ENCODE data around the gene COX7B2. TPM values are rescaled to one million over a fixed set of nuclear protein-coding genes. Genes with fewer than 3 reads are reported as not detected.

COX7B2 gene
- total RNA-seq, 1 experiment from 2014 or later = 15.4 TPM

- Histone ChIP-seq H2AFZ (no peak overlapping the region), H4K20me1 (ENCODE audit: insufficient read depth) (0 out of 2 replicates have a peak, but pooled peaks cover 5% of the 10 kb centered on the region), H3K79me2 (ENCODE audit: low read depth) (no peaks in the 10 kb centered on the region), H3K27ac (no peak overlapping the region), H3K36me3 (ENCODE audit: low read depth) (no peaks in the 10 kb centered on the region), H3K9me3 (ENCODE audit: insufficient read depth, low read depth) (no peaks in the 10 kb centered on the region), H3K4me2 (no peak overlapping the region), H3K27me3 (ENCODE audit: insufficient read depth, low read depth) (no peaks in the 10 kb centered on the region), H3K9me2 (ENCODE audit: insufficient read depth) (no peaks in the 10 kb centered on the region), H3K4me3 (no peak overlapping the region), H3F3A (ENCODE audit: insufficient read depth, low read depth) (no peaks in the 10 kb centered on the region), H3K4me1 (replicated peaks; ENCODE audit: insufficient read depth) (no peaks in the 10 kb centered on the region)
- TF ChIP-seq CTCF (conservative IDR thresholded peaks at IDR 0.05) (no peak), EZH2 (IDR thresholded peaks at IDR 0.05; ENCODE audit: low read depth) (no peak)
- ChIA-PET CTCF (no interaction called here), POLR2A (ENCODE audit: unreplicated experiment) (no interaction called here)
- no peak for DNase-seq
- BruUV-seq (replicated peaks) = no TSS peak
- intact Hi-C loops (cut with micrococcal nuclease; ENCODE audit: unreplicated experiment) = loop anchor here (10.0 kb wide), 1 partner anchor 1106 kb away; no protein-coding TSS in a partner anchor
These were observed 69.9 kb downstream of the COX7B2 start for GRCh38 chr4:46839128-46839527.

- H4K20me1 ChIP-seq (ENCODE audit: insufficient read depth) = 0 out of 2 replicates have a peak, but pooled peaks cover 5% of the 10 kb centered on the region
- H3K27ac ChIP-seq = no peak overlapping the region
- H3K9me2 ChIP-seq (ENCODE audit: insufficient read depth) = no peaks in the 10 kb centered on the region
- H3K27me3 ChIP-seq (ENCODE audit: insufficient read depth, low read depth) = no peaks in the 10 kb centered on the region
- ChIA-PET CTCF (no interaction called here), POLR2A (ENCODE audit: unreplicated experiment) (no interaction called here)
- no peaks in the 10 kb centered on the region for H3K79me2 ChIP-seq (ENCODE audit: low read depth)
- no peak overlapping the region for H3K4me2 ChIP-seq
- BruUV-seq (replicated peaks) = no TSS peak
- no peaks in the 10 kb centered on the region for H3F3A ChIP-seq (ENCODE audit: insufficient read depth, low read depth)
- TF ChIP-seq CTCF (conservative IDR thresholded peaks at IDR 0.05) = no peak
- TF ChIP-seq EZH2 (IDR thresholded peaks at IDR 0.05; ENCODE audit: low read depth) = no peak
- intact Hi-C loops (cut with micrococcal nuclease; ENCODE audit: unreplicated experiment) = loop anchor here (10.0 kb wide), 1 partner anchor 1107 kb away; no protein-coding TSS in a partner anchor
- no peaks in the 10 kb centered on the region for H3K9me3 ChIP-seq (ENCODE audit: insufficient read depth, low read depth)
- H3K36me3 ChIP-seq (ENCODE audit: low read depth) = no peaks in the 10 kb centered on the region
- H3K4me3 ChIP-seq = no peak overlapping the region
- DNase-seq = no peak
- no peak overlapping the region for H2AFZ ChIP-seq
- H3K4me1 ChIP-seq (replicated peaks; ENCODE audit: insufficient read depth) = no peaks in the 10 kb centered on the region
These were observed 71.4 kb downstream of the COX7B2 start for GRCh38 chr4:46837639-46838038.

GRCh38 chr4:46836584-46836983 lies 72.5 kb downstream of the COX7B2 start:
- Histone ChIP-seq H2AFZ (no peak overlapping the region), H3K79me2 (ENCODE audit: low read depth) (no peaks in the 10 kb centered on the region), H3K36me3 (ENCODE audit: low read depth) (no peaks in the 10 kb centered on the region), H3K9me2 (ENCODE audit: insufficient read depth) (no peaks in the 10 kb centered on the region), H3K4me1 (replicated peaks; ENCODE audit: insufficient read depth) (no peaks in the 10 kb centered on the region), H3K9me3 (ENCODE audit: insufficient read depth, low read depth) (no peaks in the 10 kb centered on the region), H4K20me1 (ENCODE audit: insufficient read depth) (0 out of 2 replicates have a peak, but pooled peaks cover 5% of the 10 kb centered on the region), H3K27ac (no peak overlapping the region), H3K27me3 (ENCODE audit: insufficient read depth, low read depth) (no peaks in the 10 kb centered on the region), H3K4me3 (no peak overlapping the region), H3F3A (ENCODE audit: insufficient read depth, low read depth) (no peaks in the 10 kb centered on the region), H3K4me2 (no peak overlapping the region)
- TF ChIP-seq CTCF (conservative IDR thresholded peaks at IDR 0.05) (no peak), EZH2 (IDR thresholded peaks at IDR 0.05; ENCODE audit: low read depth) (no peak)
- DNase-seq = no peak
- POLR2A ChIA-PET (ENCODE audit: unreplicated experiment) = no interaction called here
- intact Hi-C loops (cut with micrococcal nuclease; ENCODE audit: unreplicated experiment) = loop anchor here (10.0 kb wide), 1 partner anchor 1108 kb away; no protein-coding TSS in a partner anchor
- BruUV-seq (replicated peaks) = no TSS peak
- CTCF ChIA-PET = no interaction called here
